Measurements from ENCODE around the gene TMEM175.

GRCh38 chr4:900721-901120, 31.5 kb upstream of the TMEM175 start:
- TF ChIP-seq POLR2A (IDR thresholded peaks at IDR 0.05; ENCODE audit: low read depth, low read length) (no peak), POLR2AphosphoS5 (IDR thresholded peaks at IDR 0.05; ENCODE audit: low read depth, low read length) (no peak), TAF1 (IDR thresholded peaks at IDR 0.05; ENCODE audit: low read depth, low read length) (no peak), SPI1 (IDR thresholded peaks at IDR 0.05; ENCODE audit: low read depth, low read length) (no peak), POU2F2 (IDR thresholded peaks at IDR 0.05; ENCODE audit: low read depth, low read length) (no peak)
